Stimulated activated CD8-positive, alpha-beta memory T cell treated with anti-CD3 and anti-CD28 coated beads, Interleukin-7, amount 100 ng/mL, for 1 hour (primary cell): Measurements from ENCODE around the gene CACNA2D2.

Experiments used
- DNase-seq, 2 donors: peaks; one replicate each; pipeline ENCODE4 v3.0.0-alpha.2; 2020; ENCODE audit warnings: low read depth in 2 of 2

The CACNA2D2 gene

DNA sequence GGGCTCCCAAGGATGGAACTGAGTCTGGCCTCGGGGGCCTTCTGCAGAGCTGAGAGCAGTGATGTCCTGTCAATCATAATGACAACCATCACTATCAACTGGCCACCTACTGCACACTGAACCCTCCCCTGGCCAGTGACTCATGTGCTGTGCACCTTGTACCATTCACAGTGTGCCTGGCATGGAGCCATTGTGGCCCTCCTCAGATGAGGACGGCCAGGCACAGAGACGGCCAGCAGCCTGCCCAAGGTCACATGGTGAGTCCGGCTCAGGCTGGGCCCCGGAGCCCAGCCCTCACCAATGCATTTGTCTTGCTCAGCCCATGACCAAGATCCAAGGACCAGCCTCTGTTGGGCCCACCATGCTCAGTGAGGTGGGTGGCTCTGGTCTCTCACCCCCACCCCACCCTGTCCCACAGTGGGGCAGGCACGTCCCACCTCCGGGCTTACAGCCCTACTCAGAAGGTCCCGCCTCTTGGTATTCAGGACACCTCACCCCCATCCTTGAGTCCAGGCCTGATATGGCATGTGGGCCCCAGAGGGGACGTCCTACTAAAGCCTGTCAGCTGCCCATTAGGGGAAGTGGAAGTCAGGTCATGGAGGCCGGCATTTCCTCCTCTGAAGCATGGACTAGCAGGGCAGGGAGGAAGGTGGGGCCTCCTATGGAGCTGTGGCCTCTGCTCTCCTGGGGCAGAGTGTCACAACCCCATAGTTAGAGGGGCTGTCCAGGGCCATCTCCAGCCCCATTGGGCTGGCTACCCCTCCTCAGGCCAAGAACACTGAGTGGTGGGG is 108.2 kb downstream of the CACNA2D2 start:
- no peak for DNase-seq

DNA sequence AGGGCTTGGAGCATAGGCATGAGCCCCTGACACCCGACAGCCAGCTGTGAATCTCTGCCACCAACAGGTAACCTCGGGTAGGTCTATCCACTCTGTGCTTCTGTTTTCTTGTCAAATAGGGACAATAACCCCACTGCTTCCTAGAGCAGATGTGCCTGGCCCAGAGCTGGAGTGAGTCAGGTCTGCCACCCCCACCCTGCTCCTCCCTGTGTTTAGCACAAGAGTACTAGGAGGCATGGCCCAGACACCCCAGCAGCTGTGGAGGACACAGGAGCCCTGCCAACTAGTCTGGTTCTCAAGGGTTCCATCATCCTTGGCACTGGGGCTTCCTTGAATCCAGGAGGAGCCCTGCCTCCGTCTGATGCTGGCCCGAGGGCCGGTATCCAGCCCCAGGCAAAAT is 110.4 kb downstream of the CACNA2D2 start:
- DNase-seq, result no peak

DNA sequence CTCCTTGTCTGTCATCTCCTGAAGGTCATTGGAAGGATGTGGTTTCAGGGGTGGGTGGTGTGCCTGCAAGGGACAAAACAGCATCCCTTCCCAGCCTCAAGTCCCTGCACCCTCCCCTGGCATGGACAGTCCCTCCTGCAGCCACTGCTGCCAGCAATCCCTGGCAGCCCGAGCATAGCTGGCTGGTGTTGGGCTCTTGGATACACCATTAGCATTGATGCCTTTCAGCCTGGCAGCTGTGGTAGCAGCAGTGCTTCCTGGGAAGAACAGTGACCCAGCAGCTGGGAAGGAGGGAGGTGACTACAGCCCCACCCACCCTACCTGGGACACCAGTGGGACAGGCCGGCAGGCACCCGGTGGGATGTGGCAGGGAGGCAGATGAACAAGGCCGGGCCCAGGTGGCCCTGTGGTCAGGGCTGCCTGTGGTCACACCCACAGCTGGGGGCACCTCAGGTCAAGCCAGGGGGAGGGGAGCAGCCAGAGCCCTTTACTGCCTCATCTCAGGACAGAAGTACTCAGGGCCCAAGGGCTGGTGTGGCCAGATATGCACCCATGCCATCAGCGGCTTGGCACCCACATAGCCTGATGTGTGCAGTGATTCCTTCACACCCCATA is 111.2 kb downstream of the CACNA2D2 start:
- DNase-seq, result no peak

DNA sequence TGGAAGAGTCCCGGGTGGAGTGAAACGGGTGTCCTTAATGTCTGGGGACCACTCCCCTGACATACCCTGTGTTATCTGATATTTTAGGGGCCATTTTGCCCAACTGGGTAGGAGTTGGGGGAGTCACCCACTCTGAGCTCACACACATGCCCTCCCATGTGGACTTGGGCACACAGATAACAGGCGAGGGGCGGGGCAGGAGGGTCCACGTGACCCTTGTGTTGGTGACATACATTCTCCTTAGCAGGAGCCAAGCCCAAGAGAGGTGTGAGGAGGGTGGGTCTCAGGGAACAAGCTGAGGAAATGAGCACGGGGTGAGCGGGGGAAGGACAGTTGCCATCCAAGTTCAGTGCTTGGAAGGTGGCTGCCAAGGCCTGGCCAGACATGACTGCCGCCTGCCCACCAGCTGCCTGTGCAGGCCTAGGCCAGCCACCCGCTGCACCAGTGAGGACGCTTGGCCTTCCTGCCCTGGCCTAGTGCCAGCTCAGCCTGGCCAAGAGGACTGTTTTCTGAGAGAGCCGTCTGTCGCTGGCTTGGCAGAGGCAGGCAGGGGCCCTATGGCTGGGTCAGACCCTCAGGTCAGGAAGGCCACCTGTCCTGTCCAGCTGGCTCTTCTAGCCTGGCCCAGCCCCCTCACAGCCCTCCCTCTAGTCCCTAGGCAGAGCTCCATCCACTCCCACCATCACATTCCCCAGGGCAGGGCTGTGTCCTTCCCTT is 112.8 kb downstream of the CACNA2D2 start:
- DNase-seq, result no peak

DNA sequence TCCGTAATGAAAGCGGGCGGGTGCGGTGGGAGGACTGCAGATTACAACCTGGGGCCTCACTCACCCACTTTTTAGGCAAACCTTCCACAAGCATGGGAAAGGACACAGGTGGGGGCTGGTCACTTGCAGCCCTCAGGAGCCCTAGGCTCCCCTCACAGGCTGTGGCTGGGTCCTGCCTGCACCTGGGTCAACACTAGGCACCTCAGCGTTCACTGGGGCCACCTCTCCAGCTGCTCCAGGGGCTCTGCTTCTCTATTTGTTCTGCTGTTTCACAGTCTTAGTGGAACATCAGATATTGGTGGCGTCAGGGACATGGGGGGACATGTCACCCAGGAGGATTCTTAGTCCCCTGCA is 114.0 kb downstream of the CACNA2D2 start:
- no peak for DNase-seq

DNA sequence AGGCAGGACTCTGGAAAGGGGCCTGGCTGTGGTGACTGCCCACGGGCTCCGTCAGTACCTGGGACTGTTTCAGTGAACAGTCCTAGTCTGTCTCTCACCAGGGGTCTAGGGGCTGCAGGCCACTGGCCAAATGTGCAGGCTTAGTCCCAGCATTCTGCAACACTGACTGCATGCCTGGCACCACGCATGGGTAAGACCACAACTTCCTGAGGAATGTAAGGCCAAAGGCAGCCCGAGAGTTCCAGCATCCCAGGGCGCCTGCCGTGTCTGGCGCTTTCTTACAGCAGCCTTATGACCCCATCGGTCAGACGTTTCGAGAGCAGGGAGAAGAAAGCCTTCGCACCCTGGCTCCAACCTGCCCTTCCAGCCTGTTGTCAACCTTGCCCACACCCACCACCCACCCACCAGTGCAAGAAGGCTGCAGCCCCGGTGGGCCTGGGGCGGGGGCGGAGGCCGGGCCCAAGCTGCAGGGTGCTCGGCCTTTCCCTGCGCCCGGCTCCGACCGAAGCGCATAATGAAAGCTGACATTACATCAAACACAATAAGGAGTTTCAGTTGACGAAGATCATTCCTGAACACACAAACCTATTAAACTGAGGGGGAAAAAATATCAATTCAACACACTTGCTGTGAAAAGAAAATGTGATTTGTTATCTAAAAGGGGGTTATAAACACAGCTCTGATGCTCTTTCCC is 114.6 kb downstream of the CACNA2D2 start:
- no peak for DNase-seq

DNA sequence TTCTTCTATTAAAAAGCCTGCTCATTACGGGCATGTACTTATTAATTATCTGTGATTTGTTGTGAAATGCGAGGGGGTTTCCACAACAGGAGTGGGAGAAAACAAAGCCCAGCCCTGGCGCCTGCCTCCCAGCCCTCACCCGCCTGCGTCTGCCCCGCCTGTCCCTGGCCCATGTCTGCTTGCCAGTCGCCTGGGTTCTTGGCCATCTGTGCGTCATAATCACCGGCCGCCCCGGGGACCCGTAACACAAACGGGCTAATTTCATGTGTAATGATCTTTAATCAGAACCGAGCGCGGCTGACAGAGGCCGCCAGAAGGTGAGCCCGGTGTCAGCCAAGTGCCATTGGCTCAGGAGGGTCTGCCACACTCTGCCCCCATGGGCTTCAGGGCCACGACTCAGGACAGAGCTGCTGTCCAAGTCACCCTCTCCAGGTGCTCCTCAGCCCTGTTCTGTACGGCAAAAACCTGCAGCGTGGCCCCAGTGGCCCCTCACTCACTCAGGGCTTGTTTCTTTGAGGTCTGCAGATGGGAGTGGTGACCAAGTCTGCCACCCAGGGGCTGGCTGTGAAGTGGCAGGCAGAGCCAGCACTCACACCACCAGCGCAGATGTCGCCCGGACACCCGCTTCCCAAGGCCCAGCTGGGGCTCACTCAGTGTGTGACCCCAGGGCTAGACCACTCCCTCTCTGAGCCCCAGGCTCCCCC is 115.3 kb downstream of the CACNA2D2 start:
- no peak for DNase-seq

DNA sequence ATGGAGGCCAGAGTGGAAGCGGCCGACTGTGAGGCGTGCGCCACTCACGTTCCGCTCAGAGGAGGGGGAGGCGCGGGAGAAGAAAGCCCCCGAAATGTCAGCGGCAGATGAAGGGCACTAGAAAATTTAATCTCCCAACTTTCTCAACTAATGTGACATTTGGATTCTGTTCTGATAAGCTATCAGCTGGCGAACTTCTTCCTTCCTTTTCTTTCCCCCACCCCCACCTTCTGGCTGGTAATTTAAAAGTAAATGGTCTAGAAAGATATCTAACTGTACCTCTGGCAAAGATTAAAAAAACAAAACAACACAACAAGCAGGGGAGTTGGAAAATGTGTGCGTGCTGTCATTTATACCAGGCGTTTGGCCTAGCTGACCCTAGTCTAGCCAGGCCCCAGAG is 117.7 kb downstream of the CACNA2D2 start:
- no peak for DNase-seq

DNA sequence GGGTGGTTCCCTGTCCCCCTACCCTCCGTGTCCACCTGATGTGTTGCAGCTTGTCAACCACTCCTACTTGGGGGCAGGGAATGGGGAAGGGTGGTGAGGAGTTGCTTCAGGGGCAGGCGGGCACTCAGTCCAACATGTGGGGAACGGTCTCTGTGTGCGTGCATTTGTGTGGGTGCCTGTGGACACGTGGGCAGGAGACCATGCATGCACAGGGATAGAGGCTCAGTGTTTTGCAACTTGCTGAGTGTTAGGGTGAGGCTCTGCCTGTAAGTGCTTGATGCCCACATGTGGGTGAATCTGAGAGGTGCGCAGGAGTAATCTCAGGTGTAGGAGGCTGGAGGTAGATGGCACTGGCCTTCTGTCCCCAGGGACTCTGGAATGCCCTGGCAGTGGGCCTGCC is 119.7 kb downstream of the CACNA2D2 start:
- DNase-seq, result no peak

DNA sequence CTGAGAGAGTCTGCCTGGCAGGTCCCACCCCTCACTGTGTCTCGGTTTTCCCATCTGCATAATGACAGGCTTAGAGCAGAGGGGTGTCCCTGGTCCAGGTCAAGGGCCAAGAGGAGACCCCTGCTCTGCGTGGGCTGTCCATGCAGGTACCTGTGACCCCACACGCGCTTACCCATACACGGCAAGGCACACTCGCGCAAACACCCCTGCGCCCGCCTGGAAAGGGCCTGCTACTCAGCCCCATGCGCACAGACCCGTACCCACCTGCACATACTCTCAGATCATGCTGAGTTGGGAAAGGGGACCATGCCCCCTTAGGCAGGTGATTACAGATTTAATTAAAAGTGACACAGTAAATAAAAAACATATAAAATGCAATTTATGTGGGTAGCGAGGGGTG is 120.7 kb downstream of the CACNA2D2 start:
- no peak for DNase-seq

DNA sequence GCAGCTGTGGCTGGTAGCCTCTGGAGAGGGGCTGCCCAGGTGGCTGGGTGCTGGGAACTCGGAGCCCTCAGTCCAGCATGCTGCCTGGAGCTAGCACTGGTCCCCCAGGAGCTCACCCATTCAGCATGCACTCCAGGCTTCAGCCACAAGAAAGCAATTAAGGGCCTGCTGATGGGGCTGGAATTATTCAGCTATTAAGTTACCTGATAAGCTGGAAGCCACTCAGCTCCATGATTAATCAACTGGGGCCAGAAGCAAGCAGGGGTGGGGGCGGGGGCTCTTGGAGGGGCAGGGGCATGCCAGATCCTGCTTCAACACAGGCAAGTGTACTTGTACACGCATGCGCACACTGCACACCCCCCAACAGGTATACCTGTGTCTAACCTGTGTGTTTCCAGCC is 122.1 kb downstream of the CACNA2D2 start:
- no peak for DNase-seq

DNA sequence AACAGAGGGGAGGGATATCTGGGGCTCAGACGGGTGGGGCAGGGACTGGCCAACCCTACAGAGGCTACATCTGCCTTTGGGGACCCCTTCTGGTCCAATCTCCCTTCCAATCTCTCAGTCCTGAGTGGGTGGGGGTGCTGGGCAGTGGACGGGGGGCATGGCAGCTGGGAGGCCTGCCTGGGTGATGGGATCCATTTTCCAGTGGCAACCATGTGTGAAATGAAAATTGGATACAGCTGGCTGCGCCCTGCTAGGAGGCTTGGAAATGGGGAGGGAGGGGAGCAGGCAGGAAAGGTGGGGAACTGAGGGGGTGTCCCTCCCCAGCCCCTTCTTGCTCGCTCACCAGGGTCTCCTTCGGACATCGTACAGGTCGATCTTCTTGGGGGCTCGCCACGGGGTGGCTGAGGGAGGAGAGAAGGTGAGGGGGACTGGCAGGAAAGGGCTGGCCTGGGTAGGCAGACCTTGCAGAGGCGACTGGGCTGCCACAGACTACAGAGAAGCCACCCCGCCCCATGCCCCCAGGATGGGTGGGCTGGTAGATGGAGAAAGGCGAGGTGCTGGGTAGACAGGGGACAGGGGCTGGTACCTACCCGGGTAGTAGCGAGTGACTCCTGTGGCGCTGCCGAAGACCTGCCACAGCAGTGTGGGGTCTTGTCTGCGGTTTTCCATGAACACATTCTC is 122.9 kb downstream of the CACNA2D2 start:
- no peak for DNase-seq

DNA sequence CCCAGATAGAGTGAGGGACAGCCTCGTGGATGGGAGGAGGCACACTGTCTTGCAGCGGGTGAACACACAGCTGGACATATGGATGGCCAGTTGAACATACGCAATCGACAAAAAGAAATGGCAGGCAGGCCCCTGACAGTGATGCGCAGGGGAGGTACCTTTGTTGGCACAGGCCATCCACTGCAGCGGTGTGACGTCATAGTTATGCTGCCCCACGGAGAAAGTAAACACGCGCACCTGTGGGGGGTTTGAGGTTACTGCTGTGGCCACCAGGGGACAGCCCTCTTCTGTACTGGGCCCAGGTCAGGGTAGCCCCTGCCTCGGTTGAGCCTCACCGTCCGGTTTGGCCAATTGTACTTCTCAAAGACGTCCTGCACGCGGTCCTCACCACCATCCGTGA is 124.7 kb downstream of the CACNA2D2 start:
- no peak for DNase-seq

DNA sequence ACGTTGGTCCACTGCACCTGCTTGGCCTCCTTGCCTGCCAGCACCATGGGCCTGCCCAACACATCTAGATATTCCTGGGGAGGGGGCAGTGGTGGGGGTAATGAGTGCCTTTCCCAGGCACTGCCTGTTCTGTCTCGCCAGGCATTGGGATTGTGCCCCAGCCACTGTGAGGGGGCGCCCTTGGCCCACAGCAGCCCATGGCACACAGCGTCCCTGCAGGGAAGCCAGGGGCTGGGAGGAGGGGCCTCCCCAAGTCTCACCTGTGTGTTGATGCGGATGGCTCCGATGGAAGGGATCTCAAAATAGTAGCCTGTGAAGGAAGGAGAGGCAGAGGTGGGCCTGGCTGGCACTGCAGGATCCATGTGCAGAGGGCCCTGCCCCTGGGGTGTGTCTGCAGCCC is 125.4 kb downstream of the CACNA2D2 start:
- DNase-seq, result no peak

DNA sequence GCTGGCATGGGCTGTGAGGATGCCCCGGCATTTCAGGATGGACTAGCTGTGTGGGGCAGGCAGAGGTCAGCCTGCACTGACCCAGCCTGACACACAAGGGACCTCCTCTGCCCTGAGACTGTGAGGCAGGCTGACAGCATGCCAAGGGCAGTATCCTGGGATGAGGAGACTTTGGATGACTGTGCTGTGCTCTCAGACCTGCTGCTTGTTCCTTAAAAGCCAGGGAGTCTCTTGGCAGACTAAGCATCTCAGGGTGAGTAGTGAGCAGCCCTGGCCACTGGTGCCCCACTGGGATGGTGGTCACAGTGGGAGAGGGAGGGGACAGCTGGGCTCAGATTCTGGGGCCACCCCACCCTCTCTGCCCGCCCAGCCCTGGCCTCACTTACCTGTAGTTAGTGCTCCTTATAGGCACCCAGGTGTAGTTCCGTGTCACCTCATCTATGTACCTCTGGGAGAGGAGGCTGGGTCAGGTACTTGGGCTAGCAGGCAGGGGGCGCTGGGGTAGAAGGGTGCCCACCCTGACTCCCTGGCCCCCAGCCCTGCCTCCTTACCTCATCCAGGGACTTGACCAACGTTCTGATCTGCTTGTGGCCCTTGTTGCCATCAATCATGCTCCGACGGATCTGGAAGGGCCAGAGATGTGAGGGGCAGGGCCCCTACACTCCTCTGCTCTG is 128.0 kb downstream of the CACNA2D2 start:
- no peak for DNase-seq

DNA sequence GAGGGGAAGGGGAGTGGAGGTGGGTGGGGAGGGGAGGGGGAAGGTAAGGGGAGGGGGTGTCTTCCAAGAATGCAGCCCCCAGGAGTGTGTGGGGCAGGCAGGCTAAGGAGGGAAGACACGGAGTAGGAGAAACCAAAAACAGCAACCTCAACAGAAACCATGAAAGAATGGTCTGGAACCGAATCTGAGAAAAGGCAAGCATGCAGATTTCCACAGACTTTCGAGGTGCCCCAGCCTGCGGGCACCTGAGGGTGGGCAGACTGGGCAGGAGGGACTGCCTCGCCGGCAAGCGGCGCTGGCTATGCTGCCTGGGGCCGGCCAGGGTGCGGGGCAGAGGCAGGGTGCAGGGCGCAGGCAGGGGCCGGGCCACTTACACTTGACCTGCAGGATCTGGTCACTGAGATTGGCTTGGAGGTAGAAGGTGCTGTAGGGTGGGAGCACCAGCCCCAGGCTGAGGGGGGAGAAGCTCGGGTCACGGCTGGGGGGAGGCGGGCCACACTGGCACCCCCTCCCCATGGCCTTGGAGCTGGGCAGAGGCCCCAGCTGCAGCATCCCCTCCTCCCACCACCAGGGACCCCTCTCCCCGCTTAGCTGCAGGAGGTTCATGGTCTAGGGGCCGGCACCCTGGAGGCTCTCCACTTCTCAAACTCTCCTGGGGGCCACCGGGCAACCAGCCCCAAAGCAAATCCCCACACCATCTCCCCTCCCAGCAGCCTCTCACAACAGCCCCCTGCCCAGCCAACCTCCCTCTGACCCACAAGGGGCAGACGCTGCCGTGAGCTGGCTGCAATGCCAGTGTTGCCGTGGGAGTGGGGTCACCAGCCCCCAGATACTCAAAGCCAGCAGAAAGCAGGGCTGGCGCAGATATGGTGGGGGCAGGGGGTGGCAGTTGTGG is 128.8 kb downstream of the CACNA2D2 start:
- no peak for DNase-seq

DNA sequence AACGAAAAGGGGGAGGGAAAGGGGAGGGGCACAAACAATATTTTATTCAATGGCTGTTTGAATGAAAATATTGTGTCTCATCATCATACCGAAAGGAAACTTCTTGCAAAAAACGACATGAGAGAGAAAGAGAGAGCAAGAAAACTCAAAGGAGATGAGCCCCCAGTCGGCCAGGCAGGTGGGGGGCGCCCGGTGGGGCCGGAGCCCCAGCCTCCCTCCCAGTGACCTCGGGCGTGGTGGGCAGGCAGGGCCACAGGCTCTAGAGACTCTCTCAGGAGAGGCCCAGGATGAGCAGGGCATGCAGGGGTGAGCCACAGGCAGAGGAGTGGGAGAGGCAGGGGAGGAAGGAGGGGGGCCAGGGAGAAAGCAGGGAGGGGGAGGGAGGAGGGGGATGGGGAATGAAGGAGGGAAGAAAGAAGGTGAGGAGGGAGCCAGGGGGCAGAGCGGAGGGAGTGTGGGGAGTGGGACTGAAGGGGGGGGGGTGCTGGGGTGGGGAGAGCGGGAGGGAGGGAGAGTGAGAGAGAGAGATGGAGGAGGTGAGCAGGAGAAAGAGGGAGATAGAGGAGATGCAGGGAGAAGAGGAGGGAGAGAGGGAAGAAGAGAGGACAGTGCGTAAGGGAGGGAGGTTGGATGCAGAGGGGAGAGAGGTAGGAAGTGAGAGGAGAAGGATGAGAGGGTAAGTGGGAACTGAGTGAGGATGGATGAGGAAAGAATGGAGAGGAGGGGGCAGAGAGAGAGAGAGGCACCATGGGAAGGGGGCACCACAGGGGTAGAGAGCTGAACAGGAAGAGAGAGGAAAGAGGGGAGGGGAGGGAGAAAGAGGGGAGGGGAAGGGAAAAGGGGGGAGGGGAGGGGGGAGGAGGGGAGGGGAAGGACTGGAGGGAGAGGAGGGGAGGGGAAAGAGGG is 130.0 kb downstream of the CACNA2D2 start:
- no peak for DNase-seq

DNA sequence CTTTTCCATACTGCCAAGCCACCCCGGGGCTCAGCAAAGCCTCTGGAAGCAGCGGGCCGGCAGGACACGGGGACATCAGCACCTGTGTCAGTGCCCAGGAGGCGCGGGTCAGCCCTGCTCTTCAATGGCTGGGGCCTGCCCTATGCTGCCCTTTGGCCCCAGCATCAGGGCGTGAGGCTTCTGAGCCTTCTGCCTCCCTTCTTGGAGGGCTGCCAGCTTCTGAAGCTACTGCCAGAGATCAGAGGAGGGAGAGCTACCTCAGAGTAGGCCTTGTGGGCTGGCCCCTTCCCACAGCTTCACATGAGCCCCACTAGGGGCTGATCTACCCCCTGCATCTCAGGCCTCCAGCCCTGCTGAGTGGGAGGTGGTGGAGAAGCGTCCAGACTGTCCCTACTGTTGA is 131.1 kb downstream of the CACNA2D2 start:
- no peak for DNase-seq
